ENCODE measurements around the gene TRIM37.

GRCh38 chr17:58969612-58970011 is 137.1 kb downstream of the TRIM37 start:
- TF ChIP-seq CTCF (IDR thresholded peaks at IDR 0.05 in 8 of 11, conservative IDR thresholded peaks at IDR 0.05 in 3 of 11) (no peak), POLR2AphosphoS5 (IDR thresholded peaks at IDR 0.05) (no peak), POLR2A (IDR thresholded peaks at IDR 0.05) (no peak)

Measured in spleen (tissue), 7 donors.